M059J (cell line): Measurements from ENCODE around the gene FAM193A. TPM values are rescaled to one million over a fixed set of nuclear protein-coding genes. Genes with fewer than 3 reads are reported as not detected.
"Not testable (repeated sequence)": the region's sequence is repeated elsewhere in the genome, so short reads cannot be mapped to it uniquely, and the experiment has no call there.

Source experiments
- DNase-seq: peaks from one replicate; pipeline ENCODE4 v3.0.0-alpha.2; 2012; ENCODE audit warnings: low read depth
- total RNA-seq: library from RNA; depleted of rRNA; stranded (reverse); fragments of >200 nt; shearing (Covaris generic); gene quantifications from 2 replicates; pipeline ENCODE4 v1.2.3, GENCODE V29; 2014

The FAM193A gene
- total RNA-seq, 1 experiment from 2014 or later: 12.7 TPM

GRCh38 chr4:2615821-2616220 is 79.4 kb downstream of the FAM193A start:
- no peak for DNase-seq

GRCh38 chr4:2617955-2618354 is 81.5 kb downstream of the FAM193A start:
- DNase-seq: no peak

GRCh38 chr4:2618729-2619128 is 82.3 kb downstream of the FAM193A start:
- DNase-seq: not testable (repeated sequence)

- no peak for DNase-seq
These were observed 83.0 kb downstream of the FAM193A start for GRCh38 chr4:2619459-2619858.

GRCh38 chr4:2621419-2621818 is 85.0 kb downstream of the FAM193A start:
- no peak for DNase-seq

GRCh38 chr4:2623442-2623841 is 87.0 kb downstream of the FAM193A start:
- no peak for DNase-seq

GRCh38 chr4:2624782-2625530 is 88.5 kb downstream of the FAM193A start:
- no peak for DNase-seq

- DNase-seq: no peak
These were observed 89.8 kb downstream of the FAM193A start for GRCh38 chr4:2626231-2626630.

- DNase-seq: no peak
These were observed 94.3 kb downstream of the FAM193A start for GRCh38 chr4:2630556-2631273.

- DNase-seq: no peak
These were observed 97.6 kb downstream of the FAM193A start for GRCh38 chr4:2634014-2634413.

GRCh38 chr4:2636331-2636730 is 99.9 kb downstream of the FAM193A start:
- no peak for DNase-seq

- DNase-seq: not testable (repeated sequence)
These were observed 100.5 kb downstream of the FAM193A start for GRCh38 chr4:2636994-2637393.

GRCh38 chr4:2637956-2638552 is 101.6 kb downstream of the FAM193A start:
- DNase-seq: no peak

GRCh38 chr4:2638730-2639129 is 102.3 kb downstream of the FAM193A start:
- no peak for DNase-seq

- DNase-seq: no peak
These were observed 106.5 kb downstream of the FAM193A start for GRCh38 chr4:2642968-2643367.

GRCh38 chr4:2643555-2643954 is 107.1 kb downstream of the FAM193A start:
- DNase-seq: no peak

- DNase-seq: no peak
These were observed 110.1 kb downstream of the FAM193A start for GRCh38 chr4:2646396-2647149.

GRCh38 chr4:2647403-2648158 is 111.1 kb downstream of the FAM193A start:
- DNase-seq: no peak

GRCh38 chr4:2648159-2648814 is 111.8 kb downstream of the FAM193A start:
- no peak for DNase-seq

GRCh38 chr4:2649604-2650114 is 113.2 kb downstream of the FAM193A start:
- no peak for DNase-seq

GRCh38 chr4:2650276-2650675 is 113.8 kb downstream of the FAM193A start:
- no peak for DNase-seq
